Measurements from ENCODE around the gene ABLIM3.
"Not testable (repeated sequence)": the region's sequence is repeated elsewhere in the genome, so short reads cannot be mapped to it uniquely, and the experiment has no call there.

ABLIM3 gene

DNA sequence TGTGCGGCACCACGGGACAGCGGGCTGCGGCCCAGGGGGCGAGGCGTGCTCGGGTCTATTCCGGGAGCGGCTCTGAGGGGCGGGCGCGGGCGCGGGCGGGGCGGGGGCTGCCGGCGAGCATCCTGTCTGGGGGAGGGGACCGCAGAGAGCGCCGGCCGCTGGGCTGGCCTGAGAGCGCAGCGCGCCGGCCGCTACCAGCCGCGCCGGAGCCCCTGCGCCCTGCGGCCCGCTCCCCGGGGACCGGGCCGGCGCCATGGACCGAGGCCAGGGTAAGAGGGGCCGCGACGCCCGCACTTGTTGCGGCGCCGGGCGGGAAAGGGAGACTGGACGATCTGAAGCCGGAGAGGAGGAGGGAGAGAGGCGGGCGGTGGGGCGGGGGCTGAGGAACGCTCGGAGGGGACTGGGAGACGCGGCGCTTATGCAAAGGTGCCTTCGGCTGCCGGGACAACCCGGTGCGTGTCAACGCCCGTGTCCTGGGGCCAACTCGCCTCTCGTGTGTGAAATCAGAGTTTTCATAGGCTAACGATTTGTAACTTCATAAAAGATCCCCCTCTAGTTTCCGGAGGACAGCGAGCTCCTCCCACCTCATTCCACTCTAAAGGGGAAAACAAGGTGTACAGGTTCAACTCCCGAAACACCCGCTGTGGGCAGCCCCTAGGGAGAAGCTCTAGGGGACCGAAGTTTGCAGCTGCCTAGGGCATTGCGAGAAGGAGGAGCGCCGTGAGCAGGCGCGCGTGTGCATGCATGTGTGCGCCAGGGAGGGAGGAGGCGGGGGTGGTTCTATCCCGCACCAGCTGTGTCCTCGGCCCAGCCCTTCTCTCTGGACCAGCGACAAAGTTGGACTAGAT is 130.6 kb downstream of the ABLIM3 start, which contains the start of gene AFAP1L1:
Gene AFAP1L1 (plus strand): TSS at position 144 of the 848 bp plus-strand sequence. CDS start 110 bp downstream, at position 254.
- Histone ChIP-seq H3K4me1 (ENCODE audit: low read depth, poor library complexity, severe bottlenecking) (no peaks in the 10 kb centered on the region), H3K4me3 (IDR thresholded peaks at IDR 0.05; ENCODE audit: insufficient read depth, low read depth, low read length) (no peak within 1 kb of the TSS), H2AFZ (ENCODE audit: low read depth) (no peak within 1 kb of the TSS), H3K79me2 (ENCODE audit: insufficient read depth, low read depth) (no peaks in the 10 kb centered on the region), H3K27ac (no peak within 1 kb of the TSS), H3K4me2 (no peak within 1 kb of the TSS), H4K20me1 (ENCODE audit: insufficient read depth) (no peaks in the 10 kb centered on the region), H3K36me3 (ENCODE audit: insufficient read depth) (no peaks in the 10 kb centered on the region), H3K9ac (no peak within 1 kb of the TSS), H3K27me3 (ENCODE audit: insufficient read depth, low read depth) (no peaks in the 10 kb centered on the region)
- TF ChIP-seq, protein P1, sequence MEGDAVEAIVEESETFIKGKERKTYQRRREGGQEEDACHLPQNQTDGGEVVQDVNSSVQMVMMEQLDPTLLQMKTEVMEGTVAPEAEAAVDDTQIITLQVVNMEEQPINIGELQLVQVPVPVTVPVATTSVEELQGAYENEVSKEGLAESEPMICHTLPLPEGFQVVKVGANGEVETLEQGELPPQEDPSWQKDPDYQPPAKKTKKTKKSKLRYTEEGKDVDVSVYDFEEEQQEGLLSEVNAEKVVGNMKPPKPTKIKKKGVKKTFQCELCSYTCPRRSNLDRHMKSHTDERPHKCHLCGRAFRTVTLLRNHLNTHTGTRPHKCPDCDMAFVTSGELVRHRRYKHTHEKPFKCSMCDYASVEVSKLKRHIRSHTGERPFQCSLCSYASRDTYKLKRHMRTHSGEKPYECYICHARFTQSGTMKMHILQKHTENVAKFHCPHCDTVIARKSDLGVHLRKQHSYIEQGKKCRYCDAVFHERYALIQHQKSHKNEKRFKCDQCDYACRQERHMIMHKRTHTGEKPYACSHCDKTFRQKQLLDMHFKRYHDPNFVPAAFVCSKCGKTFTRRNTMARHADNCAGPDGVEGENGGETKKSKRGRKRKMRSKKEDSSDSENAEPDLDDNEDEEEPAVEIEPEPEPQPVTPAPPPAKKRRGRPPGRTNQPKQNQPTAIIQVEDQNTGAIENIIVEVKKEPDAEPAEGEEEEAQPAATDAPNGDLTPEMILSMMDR (conservative IDR thresholded peaks at IDR 0.05; ENCODE audit: low read depth, low read length): no peak

DNA sequence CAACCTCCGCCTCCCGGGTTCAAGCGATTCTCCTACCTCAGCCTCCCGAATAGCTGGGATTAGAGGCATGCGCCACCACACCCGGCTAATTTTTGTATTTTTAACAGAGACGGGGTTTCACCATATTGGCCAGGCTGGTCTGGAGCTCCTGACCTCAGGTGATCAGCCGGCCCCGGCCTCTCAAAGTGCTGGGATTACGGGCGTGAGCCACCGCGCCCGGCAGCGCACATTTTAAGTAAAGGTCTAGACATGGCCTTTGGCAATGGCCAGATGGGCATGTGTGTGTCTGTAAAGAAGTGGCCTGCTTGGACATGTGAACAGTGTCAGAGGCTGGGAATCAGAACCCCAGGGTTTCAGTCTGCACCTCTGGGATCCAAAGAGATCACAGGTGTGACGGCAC is 131.5 kb downstream of the ABLIM3 start:
- H3K9ac ChIP-seq; H3K4me2 ChIP-seq; H2AFZ ChIP-seq (ENCODE audit: low read depth); H3K4me1 ChIP-seq (ENCODE audit: low read depth, poor library complexity, severe bottlenecking); H3K79me2 ChIP-seq (ENCODE audit: insufficient read depth, low read depth); H3K27ac ChIP-seq; H4K20me1 ChIP-seq (ENCODE audit: insufficient read depth); H3K27me3 ChIP-seq (ENCODE audit: insufficient read depth, low read depth); H3K36me3 ChIP-seq (ENCODE audit: insufficient read depth); H3K4me3 ChIP-seq (IDR thresholded peaks at IDR 0.05; ENCODE audit: insufficient read depth, low read depth, low read length): not testable (repeated sequence)

DNA sequence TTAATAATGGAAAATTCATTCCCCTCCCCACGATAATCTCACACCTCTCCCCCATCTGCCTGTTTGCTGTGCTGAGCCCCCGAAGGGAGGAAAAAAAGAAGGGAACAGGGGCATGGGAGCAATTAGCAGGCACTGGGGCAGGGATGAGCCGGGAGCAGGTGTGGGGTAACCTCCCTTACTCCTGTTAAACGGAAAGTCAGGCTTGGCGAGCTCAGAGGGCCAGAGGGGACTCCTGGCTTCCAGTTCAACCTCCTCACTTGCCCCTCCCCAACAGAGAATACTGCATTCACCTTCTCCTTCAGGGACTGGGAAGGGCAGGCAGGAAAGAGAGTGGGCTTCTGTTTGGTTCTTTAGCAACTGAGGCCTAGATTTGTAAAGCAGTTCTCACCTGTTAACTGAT is 131.9 kb downstream of the ABLIM3 start:
- no peak overlapping the region for H3K9ac ChIP-seq
- H3K4me2 ChIP-seq: no peak overlapping the region
- H3K4me3 ChIP-seq (IDR thresholded peaks at IDR 0.05; ENCODE audit: insufficient read depth, low read depth, low read length): no peak overlapping the region
- H3K79me2 ChIP-seq (ENCODE audit: insufficient read depth, low read depth): no peaks in the 10 kb centered on the region
- TF ChIP-seq, protein P1 (conservative IDR thresholded peaks at IDR 0.05; ENCODE audit: low read depth, low read length): no peak
- no peak overlapping the region for H3K27ac ChIP-seq
- H3K36me3 ChIP-seq (ENCODE audit: insufficient read depth): no peaks in the 10 kb centered on the region
- no peaks in the 10 kb centered on the region for H4K20me1 ChIP-seq (ENCODE audit: insufficient read depth)
- H2AFZ ChIP-seq (ENCODE audit: low read depth): no peak overlapping the region
- no peaks in the 10 kb centered on the region for H3K4me1 ChIP-seq (ENCODE audit: low read depth, poor library complexity, severe bottlenecking)
- H3K27me3 ChIP-seq (ENCODE audit: insufficient read depth, low read depth): no peaks in the 10 kb centered on the region

DNA sequence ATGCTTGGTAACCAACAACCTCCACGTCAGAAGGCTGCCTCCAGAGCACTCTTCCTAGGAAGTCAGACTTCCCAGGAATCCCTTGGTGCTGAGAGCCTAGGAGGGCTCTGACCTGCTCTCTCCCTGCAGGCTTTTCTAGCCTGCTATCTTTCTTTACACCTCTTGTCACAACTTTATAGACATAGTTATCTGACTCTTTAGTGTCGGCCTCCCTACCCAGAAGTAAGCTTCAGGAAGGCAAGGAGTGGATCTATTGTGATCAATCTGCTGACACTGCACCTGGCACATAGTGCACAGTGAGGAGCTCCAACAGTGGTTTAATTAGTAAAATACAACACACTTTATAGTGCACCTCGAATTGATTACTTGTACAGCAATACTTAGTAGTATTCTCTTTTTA is 132.7 kb downstream of the ABLIM3 start:
- Histone ChIP-seq H3K9ac (no peak overlapping the region), H3K27me3 (ENCODE audit: insufficient read depth, low read depth) (no peaks in the 10 kb centered on the region), H4K20me1 (ENCODE audit: insufficient read depth) (no peaks in the 10 kb centered on the region), H3K36me3 (ENCODE audit: insufficient read depth) (no peaks in the 10 kb centered on the region), H3K4me2 (no peak overlapping the region), H3K27ac (no peak overlapping the region), H3K4me3 (IDR thresholded peaks at IDR 0.05; ENCODE audit: insufficient read depth, low read depth, low read length) (no peak overlapping the region), H3K4me1 (ENCODE audit: low read depth, poor library complexity, severe bottlenecking) (no peaks in the 10 kb centered on the region), H3K79me2 (ENCODE audit: insufficient read depth, low read depth) (no peaks in the 10 kb centered on the region), H2AFZ (ENCODE audit: low read depth) (no peak overlapping the region)
- TF ChIP-seq, protein P1 (conservative IDR thresholded peaks at IDR 0.05; ENCODE audit: low read depth, low read length): no peak

DNA sequence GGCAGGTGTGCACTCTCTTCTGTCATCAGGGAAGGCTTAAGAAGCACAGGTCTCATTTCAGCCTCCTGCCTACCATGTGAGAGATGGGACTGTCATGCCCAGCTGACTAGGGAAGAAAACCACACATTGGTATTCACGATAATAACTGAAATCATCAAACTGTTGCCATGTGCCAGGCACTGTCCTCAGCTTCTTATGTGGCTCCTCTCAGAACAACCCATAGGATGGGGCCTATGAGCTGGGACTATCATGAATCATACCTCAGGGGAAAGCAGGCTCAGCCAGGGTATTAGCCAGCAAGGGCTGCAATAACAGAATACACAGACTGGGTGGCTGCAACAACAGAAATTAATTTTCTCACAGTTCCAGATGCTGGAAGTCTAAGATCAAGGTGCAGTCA is 133.6 kb downstream of the ABLIM3 start:
- no peak overlapping the region for H3K27ac ChIP-seq

More for the DNA sequence above, 133.6 kb downstream of the ABLIM3 start:
- Histone ChIP-seq H3K4me1 (ENCODE audit: low read depth, poor library complexity, severe bottlenecking) (no peaks in the 10 kb centered on the region), H4K20me1 (ENCODE audit: insufficient read depth) (no peaks in the 10 kb centered on the region), H3K4me3 (IDR thresholded peaks at IDR 0.05; ENCODE audit: insufficient read depth, low read depth, low read length) (no peak overlapping the region), H2AFZ (ENCODE audit: low read depth) (no peak overlapping the region), H3K27me3 (ENCODE audit: insufficient read depth, low read depth) (no peaks in the 10 kb centered on the region), H3K36me3 (ENCODE audit: insufficient read depth) (no peaks in the 10 kb centered on the region), H3K4me2 (no peak overlapping the region), H3K79me2 (ENCODE audit: insufficient read depth, low read depth) (no peaks in the 10 kb centered on the region), H3K9ac (no peak overlapping the region)
- TF ChIP-seq, protein P1 (conservative IDR thresholded peaks at IDR 0.05; ENCODE audit: low read depth, low read length): no peak

Data from KMS-11 (cell line).